ENCODE results near the gene CATSPER1.
"Not testable (repeated sequence)": the region's sequence is repeated elsewhere in the genome, so short reads cannot be mapped to it uniquely, and the experiment has no call there.

The CATSPER1 gene

DNA sequence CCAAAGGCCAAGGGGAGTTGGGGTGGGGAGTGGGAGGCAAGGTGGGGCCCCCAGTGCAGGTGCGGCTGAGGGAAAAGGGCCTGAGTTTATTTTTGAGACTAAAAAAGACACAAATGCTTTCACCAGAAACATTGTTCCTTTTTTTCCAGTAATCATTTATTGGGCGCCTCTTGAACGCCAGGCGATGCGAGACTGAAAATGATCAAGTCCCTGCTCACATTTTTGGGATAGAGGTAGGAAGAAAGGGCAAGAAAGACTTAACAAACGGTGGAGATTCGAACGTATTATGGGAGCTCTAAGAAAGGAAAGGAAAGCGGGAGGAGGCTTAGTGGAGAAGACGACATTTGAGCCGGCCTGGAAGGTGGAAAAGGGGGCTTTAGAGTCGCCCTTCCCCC is 25.1 kb upstream of the CATSPER1 start:
- no peak for DNase-seq

- DNase-seq = no peak
Observed at GRCh38 chr11:66050581-66051231, 24.4 kb upstream of the CATSPER1 start.

DNA sequence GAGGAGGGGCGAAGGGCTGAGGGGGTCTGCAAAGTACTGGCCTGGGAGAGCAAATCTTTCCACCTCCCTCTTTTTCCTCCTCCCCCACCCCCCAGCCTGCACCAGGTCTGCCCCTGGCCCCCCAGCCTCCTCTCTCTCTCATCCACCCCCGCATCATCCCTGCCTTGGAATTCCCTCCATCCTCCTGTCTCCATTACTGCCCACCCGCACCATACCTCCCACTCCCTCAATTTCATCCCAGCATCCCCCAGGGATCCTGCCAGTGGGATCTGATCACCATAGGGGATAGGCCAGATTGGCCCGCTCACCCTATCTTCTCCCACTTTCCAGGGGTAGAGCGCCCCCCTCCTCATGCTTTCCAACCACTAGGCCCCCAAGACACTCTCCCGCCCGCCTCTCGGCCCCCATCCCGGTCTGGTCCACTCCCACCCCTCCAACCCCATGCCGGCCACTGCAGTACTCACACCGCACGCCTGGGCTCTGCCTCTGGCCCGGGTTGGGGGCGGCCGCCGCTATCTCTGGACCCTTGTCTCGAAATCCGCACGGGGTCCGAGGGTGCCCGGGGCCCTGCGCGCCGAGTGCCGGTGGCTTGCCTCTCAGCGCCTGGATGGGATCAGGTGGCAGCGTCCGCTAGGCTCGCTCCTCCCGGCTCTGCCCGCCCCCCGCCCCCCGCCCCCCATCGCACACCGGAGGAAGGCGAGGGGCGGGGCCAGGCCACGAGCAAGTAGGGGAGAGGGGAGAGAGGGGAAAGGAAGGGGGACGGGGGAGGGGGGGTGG is 22.5 kb upstream of the CATSPER1 start, which contains the start of gene GAL3ST3:
Gene GAL3ST3 (minus strand): TSS at position 615 of the 777 bp plus-strand sequence. CDS start 3,746 bp downstream, outside the sequence.
- no peak for DNase-seq

GRCh38 chr11:66047541-66048365 is 21.5 kb upstream of the CATSPER1 start:
- DNase-seq = peak; percentile 28

- no peak for DNase-seq
Observed at GRCh38 chr11:66046901-66047300, 20.6 kb upstream of the CATSPER1 start.

- DNase-seq = peak; percentile 67
Observed at GRCh38 chr11:66045177-66045639, 18.9 kb upstream of the CATSPER1 start.

DNA sequence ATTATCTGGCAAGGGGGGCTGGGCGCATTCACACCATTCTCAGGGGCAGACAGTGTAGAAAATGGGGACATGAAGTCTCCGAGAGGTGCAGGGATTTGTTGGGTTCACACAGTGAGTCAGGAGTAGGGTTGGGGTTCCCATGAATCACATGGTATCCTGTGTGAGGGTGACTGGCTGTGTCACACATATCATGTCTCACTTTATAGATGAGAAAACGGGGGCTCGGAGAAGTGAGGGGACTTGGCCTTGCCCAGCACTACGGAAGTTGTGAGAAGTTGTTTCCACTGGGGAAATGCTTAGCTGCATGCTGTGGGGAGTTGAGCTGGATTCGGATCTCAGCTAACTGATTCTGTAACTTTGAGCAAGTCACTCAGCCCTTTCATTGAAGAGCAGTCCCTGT is 18.5 kb upstream of the CATSPER1 start:
- no peak for DNase-seq

- no peak for DNase-seq
Observed at GRCh38 chr11:66042996-66043906, 17.0 kb upstream of the CATSPER1 start.

- DNase-seq = no peak
Observed at GRCh38 chr11:66042227-66042995, 16.1 kb upstream of the CATSPER1 start.

GRCh38 chr11:66039765-66040164 is 13.5 kb upstream of the CATSPER1 start:
- DNase-seq = no peak

DNA sequence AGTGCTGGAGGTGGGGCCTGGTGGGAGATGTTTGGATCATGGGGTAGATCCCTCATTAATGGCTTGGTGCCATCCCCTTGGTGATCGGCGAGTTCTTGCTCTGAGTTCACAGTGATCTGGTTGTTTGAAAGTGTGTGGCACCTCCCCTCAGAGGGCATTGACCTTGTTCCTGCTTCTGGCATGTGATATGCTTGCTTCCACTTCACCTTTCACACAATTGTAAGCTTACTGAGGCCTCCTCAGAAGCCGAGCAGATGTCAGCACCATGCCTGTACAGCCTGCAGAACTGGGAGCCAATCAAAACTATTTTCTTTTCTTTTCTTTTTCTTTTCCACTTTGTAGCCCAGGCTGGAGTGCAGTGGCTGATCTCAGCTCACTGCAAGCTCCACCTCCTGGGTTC is 11.0 kb upstream of the CATSPER1 start:
- DNase-seq = no peak

DNA sequence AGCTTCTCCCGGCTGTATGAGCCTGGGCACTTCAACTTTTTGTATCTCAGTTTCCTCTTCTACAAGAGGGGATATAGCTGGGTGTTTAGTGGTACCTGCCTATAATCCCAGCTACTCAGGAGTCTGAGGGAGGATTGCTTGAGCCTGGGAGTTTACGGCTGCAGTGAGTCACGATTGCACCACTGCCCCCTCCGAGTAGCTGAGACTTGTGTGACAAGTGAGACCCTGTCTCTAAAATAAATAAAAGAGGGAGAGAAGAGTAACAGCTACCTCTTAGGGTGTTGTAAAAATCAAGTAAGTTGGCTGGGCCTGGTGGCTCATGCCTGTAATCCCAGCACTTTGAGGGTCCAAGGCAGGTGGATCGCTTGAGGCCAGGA is 10.0 kb upstream of the CATSPER1 start:
- DNase-seq = no peak

GRCh38 chr11:66035653-66036333 is 9.5 kb upstream of the CATSPER1 start:
- DNase-seq = no peak

DNA sequence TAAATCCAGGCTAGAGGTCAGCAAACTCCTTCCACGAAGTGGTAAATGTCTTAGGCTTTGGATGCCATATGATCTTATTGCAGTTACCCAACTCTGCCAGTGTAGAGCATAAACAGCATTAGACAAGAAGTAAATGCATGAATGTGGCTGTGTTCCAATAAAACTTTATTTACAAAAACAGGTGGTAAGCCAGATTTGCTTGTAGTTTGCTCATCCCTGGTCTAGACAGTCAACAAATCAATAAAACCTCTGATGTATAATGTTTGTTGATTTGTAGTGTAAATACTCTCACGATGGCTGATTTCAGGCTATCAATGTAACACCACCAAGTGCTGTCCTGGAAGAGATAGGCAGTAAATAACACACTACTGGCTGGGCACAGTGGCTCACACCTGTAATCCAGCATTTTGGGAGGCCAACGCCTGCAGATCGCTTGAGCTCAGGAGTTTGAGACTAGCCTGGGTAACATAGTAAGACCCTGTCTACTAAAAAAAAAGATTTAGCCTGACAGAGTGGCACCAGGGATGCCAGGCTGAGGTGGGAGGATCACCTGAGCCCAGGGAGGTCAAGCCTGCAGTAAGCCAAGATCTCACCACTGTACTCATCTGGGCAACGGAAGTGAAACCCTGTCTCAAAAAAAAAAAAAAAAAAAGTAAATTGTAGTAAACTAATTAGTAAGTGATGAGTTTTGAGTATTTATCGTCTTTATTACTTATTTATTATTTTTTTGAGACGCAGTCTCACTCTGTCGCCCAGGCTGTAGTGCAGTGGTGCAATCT is 6.9 kb upstream of the CATSPER1 start:
- DNase-seq = no peak

GRCh38 chr11:66023186-66023440 is 3.2 kb downstream of the CATSPER1 start:
- DNase-seq = not testable (repeated sequence)

DNA sequence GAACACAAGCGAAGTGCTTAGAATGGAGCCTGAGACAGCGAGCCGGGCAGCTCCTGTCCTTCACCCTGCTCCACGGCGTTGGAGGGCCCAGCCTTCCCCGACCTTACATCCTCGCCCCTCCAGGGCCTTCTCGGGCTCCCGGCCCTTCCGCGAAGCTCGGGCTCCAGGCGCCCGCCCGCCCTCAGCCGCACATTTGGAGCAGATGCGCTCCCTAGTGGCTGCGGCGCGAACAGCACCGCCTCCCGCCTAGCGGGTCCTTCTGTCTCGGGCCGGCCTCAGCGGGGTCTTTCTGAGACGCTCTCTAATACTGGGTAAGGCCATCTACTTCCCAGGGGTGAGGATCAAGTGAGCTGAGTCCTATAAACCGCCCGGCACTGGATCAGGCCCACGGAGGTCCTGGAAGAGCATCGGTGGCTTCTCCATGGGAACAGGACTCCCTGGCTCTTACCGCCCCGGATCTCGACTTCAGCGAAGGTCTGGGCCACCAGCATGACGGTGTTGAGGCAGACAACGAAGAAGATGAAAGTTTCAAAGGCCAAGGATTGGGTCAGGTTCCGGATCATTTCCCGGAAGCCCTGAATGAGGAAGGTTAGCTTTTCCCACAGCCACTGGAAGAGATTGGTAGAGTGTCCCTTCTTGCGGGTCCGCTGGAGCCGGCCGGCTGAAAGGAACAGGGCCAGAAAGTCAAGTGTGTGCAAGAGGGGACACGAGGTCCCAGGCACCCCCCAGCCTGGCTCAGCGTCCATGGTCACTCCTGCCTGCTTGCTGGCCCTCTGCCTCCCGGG is 3.7 kb downstream of the CATSPER1 start:
- peak; percentile 53 for DNase-seq

GRCh38 chr11:66020618-66021357 is 5.5 kb downstream of the CATSPER1 start:
- DNase-seq = peak; percentile 46

GRCh38 chr11:66020212-66020611 is 6.1 kb downstream of the CATSPER1 start:
- no peak for DNase-seq

- DNase-seq = no peak
Observed at GRCh38 chr11:66017321-66017720, 9.0 kb downstream of the CATSPER1 start.

Measured in fibroblast of upper back skin (primary cell).